Esophagus squamous epithelium (tissue), 5 donors: ENCODE results near the gene SHISAL1. TPM values are rescaled to one million over a fixed set of nuclear protein-coding genes. Genes with fewer than 3 reads are reported as not detected.

Source experiments
- DNase-seq: peaks from one replicate; lab custom pipeline; 2025; lab: John Stamatoyannopoulos, UW
- H3K27ac ChIP-seq, 4 donors: fragments of 200-600 bp; sonication (generic); one replicate each; pipeline ENCODE4 v1.5.1; 2016 to 2019; ENCODE audit warnings: mild to moderate bottlenecking in 1 of 4
- H3K27me3 ChIP-seq, 4 donors: fragments of 200-600 bp; sonication (generic); 1 replicate in 3 of 4; 2 replicates in 1 of 4; pipeline versions ENCODE4 v1.5.1 to v1.6.0; 2017 to 2021; ENCODE audit warnings: antibody characterized with exemption in 1 of 4
- H3K36me3 ChIP-seq, 3 donors: fragments of 200-600 bp; sonication (generic); one replicate each; pipeline ENCODE4 v1.5.1; 2016 to 2019
- H3K4me1 ChIP-seq, 3 donors: fragments of 200-600 bp; sonication (generic); one replicate each; pipeline ENCODE4 v1.5.1; 2017 to 2019
- H3K4me3 ChIP-seq, 4 donors: fragments of 200-600 bp; sonication (generic); 1 replicate in 3 of 4; 2 replicates in 1 of 4; pipeline ENCODE4 v1.5.1; 2016 to 2019; ENCODE audit warnings: mild to moderate bottlenecking in 2 of 4, moderate library complexity in 1 of 4
- H3K9me3 ChIP-seq, 3 donors: fragments of 200-600 bp; sonication (generic); one replicate each; pipeline ENCODE4 v1.5.1; 2016 to 2019
- CTCF ChIP-seq, 6 experiments: fragments of 450-650 bp in 4 of 6; fragments of 200-600 bp in 2 of 6; sonication (generic) in 2 of 6; IDR thresholded peaks; one replicate each; pipeline ENCODE4 v1.5.1; 2016 to 2019; ENCODE audit warnings: antibody characterized with exemption in 6 of 6, mild to moderate bottlenecking in 4 of 6, moderate library complexity in 4 of 6
- POLR2A ChIP-seq, 4 donors: fragments of 450-650 bp; IDR thresholded peaks; one replicate each; pipeline ENCODE4 v1.6.1; 2017; ENCODE audit warnings: antibody characterized with exemption in 4 of 4, mild to moderate bottlenecking in 4 of 4, moderate library complexity in 3 of 4
- WGBS, 2 donors: methylation state at CpG; one replicate each; pipeline ENCODE4 v1.1.5; 2018; 5-methylcytosine and 5-hydroxymethylcytosine counted together
- intact Hi-C: fragments of 100-400 bp; cut with DNase I; formaldehyde crosslinking; loops from one replicate; pipeline ENCODE4 v1.15.0; 2022
- total RNA-seq, 4 donors: library from RNA; depleted of rRNA; stranded (reverse); fragments of >200 nt; gene quantifications; one replicate each; pipeline ENCODE4 v1.1.0, GENCODE V29; 2016
- donor health status: DM: yes; HTN: yes; CAD: no.

The SHISAL1 gene
- total RNA-seq, 4 donors from 2014 or later = 0.08 to 1.3 (median 0.31) TPM

- H3K4me1 ChIP-seq = peaks cover 0 to 4% (median 0%) of the 10 kb centered on the region in 3 donors
- intact Hi-C loops = no loop called here
- no peak for DNase-seq
- no peak overlapping the region for H3K4me3 ChIP-seq
- H3K27me3 ChIP-seq = peaks cover 0 to 53% (median 0%) of the 10 kb centered on the region in 4 donors
- H3K9me3 ChIP-seq = no peaks in the 10 kb centered on the region
- H3K27ac ChIP-seq = no peak overlapping the region
- 77 to 91% methylated on average over 11 of the region's 11 CpGs for WGBS, 2 donors
- TF ChIP-seq CTCF (IDR thresholded peaks at IDR 0.05) (no peak), POLR2A (IDR thresholded peaks at IDR 0.05) (no peak)
- H3K36me3 ChIP-seq = no peaks in the 10 kb centered on the region
Measured at GRCh38 chr22:44202261-44202789, 110.4 kb downstream of the SHISAL1 start.

- DNase-seq = no peak
- Histone ChIP-seq H3K9me3 (no peaks in the 10 kb centered on the region), H3K27ac (no peak overlapping the region), H3K36me3 (no peaks in the 10 kb centered on the region), H3K4me1 (peaks cover 0 to 4% (median 0%) of the 10 kb centered on the region in 3 donors), H3K27me3 (peaks cover 0 to 57% (median 0%) of the 10 kb centered on the region in 4 donors), H3K4me3 (no peak overlapping the region)
- intact Hi-C loops = no loop called here
- WGBS, 2 donors = 81 to 84% methylated on average over 3 to 4 of the region's 12 CpGs
- TF ChIP-seq CTCF (IDR thresholded peaks at IDR 0.05) (no peak), POLR2A (IDR thresholded peaks at IDR 0.05) (no peak)
Measured at GRCh38 chr22:44201665-44202064, 111.1 kb downstream of the SHISAL1 start.

GRCh38 chr22:44200855-44201550 is 111.7 kb downstream of the SHISAL1 start:
- DNase-seq = no peak
- TF ChIP-seq CTCF (IDR thresholded peaks at IDR 0.05) (no peak), POLR2A (IDR thresholded peaks at IDR 0.05) (no peak)
- no peak overlapping the region for H3K4me3 ChIP-seq
- H3K27me3 ChIP-seq = peaks cover 0 to 63% (median 0%) of the 10 kb centered on the region in 4 donors
- intact Hi-C loops = no loop called here
- no peak overlapping the region for H3K27ac ChIP-seq
- H3K4me1 ChIP-seq = peaks cover 0 to 4% (median 0%) of the 10 kb centered on the region in 3 donors
- no peaks in the 10 kb centered on the region for H3K36me3 ChIP-seq
- no peaks in the 10 kb centered on the region for H3K9me3 ChIP-seq
- WGBS, 2 donors = 73 to 80% methylated on average over 9 to 11 of the region's 17 CpGs

DNA sequence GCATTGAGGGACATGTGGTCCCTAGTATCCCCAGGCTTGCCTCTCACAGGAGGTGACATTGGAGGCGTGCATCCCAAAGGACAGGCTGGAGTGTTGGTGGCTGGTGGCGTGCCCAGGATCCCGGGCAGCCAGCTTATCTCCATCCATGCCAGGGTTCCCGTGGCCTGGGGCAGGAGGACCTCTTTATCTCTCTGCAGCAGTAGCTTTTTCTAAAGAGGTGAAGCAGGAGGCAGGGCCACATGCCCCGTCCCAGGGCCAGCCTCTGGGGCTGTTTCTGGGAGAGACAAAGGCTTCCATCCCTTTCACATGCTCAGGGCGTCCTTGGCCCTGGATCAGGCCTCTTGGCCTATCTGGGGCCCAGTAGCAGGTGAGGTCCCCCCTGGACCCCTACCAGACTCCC is 112.3 kb downstream of the SHISAL1 start:
- Histone ChIP-seq H3K4me1 (peaks cover 0 to 4% (median 0%) of the 10 kb centered on the region in 3 donors), H3K27ac (no peak overlapping the region), H3K4me3 (no peak overlapping the region), H3K9me3 (no peaks in the 10 kb centered on the region), H3K36me3 (no peaks in the 10 kb centered on the region), H3K27me3 (peaks cover 0 to 65% (median 0%) of the 10 kb centered on the region in 4 donors)
- intact Hi-C loops = no loop called here
- no peak for DNase-seq
- WGBS, 2 donors = 75 to 87% methylated on average over 1 to 4 of the region's 6 CpGs
- TF ChIP-seq CTCF (IDR thresholded peaks at IDR 0.05) (no peak), POLR2A (IDR thresholded peaks at IDR 0.05) (no peak)

- Histone ChIP-seq H3K27ac (no peak overlapping the region), H3K4me1 (peaks cover 0 to 4% (median 0%) of the 10 kb centered on the region in 3 donors), H3K27me3 (peaks cover 0 to 66% (median 0%) of the 10 kb centered on the region in 4 donors), H3K36me3 (no peaks in the 10 kb centered on the region), H3K9me3 (no peaks in the 10 kb centered on the region), H3K4me3 (no peak overlapping the region)
- 63 to 67% methylated on average over 3 to 4 of the region's 5 CpGs for WGBS, 2 donors
- TF ChIP-seq CTCF (IDR thresholded peaks at IDR 0.05) (no peak), POLR2A (IDR thresholded peaks at IDR 0.05) (no peak)
- intact Hi-C loops = no loop called here
- DNase-seq = no peak
Measured at GRCh38 chr22:44199866-44200265, 112.9 kb downstream of the SHISAL1 start.
